HepG2 (cell line): ENCODE results near the gene TRIO. TPM values are rescaled to one million over a fixed set of nuclear protein-coding genes. Genes with fewer than 3 reads are reported as not detected.
A peak's percentile ranks its signal among the peaks of the same experiment; 100 is the strongest.

Experiments used
- BCL6 ChIP-seq: IDR thresholded peaks from 2 replicates; pipeline ENCODE4 v1.6.1; 2016; ENCODE audit warnings: missing genetic modification reagents, missing compliant biosample characterization
- FOXJ3 ChIP-seq: sonication (generic); formaldehyde crosslinking; IDR thresholded peaks from 2 replicates; pipeline ENCODE4 v1.4.0; 2020; ENCODE audit warnings: missing genetic modification reagents, mild to moderate bottlenecking, borderline replicate concordance
- HDAC6 ChIP-seq: fragments of 200-600 bp; sonication (generic); IDR thresholded peaks from 2 replicates; pipeline ENCODE4 v1.7.0; 2017; ENCODE audit warnings: mild to moderate bottlenecking, antibody characterized with exemption, low read length, low read depth
- KDM3A ChIP-seq: IDR thresholded peaks from 2 replicates; pipeline ENCODE4 v1.6.1; 2018; ENCODE audit warnings: low read depth, missing compliant biosample characterization
- MLLT10 ChIP-seq: sonication (generic); formaldehyde crosslinking; IDR thresholded peaks from 2 replicates; pipeline ENCODE4 v1.4.0; 2020; ENCODE audit warnings: missing genetic modification reagents
- NCOR1 ChIP-seq: fragments of 200-600 bp; sonication (generic); IDR thresholded peaks from 2 replicates; pipeline ENCODE4 v1.7.0; 2017; ENCODE audit warnings: antibody characterized with exemption, low read length, borderline replicate concordance
- NFIC ChIP-seq: IDR thresholded peaks from 2 replicates; pipeline ENCODE4 v1.6.1; 2012; ENCODE audit warnings: mild to moderate bottlenecking, low read length, inconsistent platforms
- STAG1 ChIP-seq: sonication (generic); formaldehyde crosslinking; IDR thresholded peaks from 2 replicates; pipeline ENCODE4 v1.4.0; 2020; ENCODE audit warnings: missing genetic modification reagents
- TAF1 ChIP-seq: sonication (generic); formaldehyde crosslinking; IDR thresholded peaks from 2 replicates; pipeline ENCODE4 v1.4.0; 2020; ENCODE audit warnings: missing genetic modification reagents
- TBL1XR1 ChIP-seq: fragments of 150-350 bp; IDR thresholded peaks from 2 replicates; pipeline ENCODE4 v1.6.1; 2014; ENCODE audit warnings: borderline replicate concordance, low read length; ENCODE audit not compliant: partially characterized antibody
- TSC22D2 ChIP-seq: sonication (generic); formaldehyde crosslinking; IDR thresholded peaks from 2 replicates; pipeline ENCODE4 v1.5.1; 2020; ENCODE audit warnings: missing genetic modification reagents, mild to moderate bottlenecking, borderline replicate concordance
- YEATS4 ChIP-seq: sonication (generic); formaldehyde crosslinking; IDR thresholded peaks from 2 replicates; pipeline ENCODE4 v1.4.0; 2020; ENCODE audit warnings: missing genetic modification reagents, borderline replicate concordance
- ZFP1 ChIP-seq: IDR thresholded peaks from 2 replicates; pipeline ENCODE4 v1.6.1; 2016
- ZNF124 ChIP-seq: sonication (generic); formaldehyde crosslinking; IDR thresholded peaks from 2 replicates; pipeline ENCODE4 v1.4.0; 2020; ENCODE audit warnings: missing genetic modification reagents
- ZNF749 ChIP-seq: sonication (generic); formaldehyde crosslinking; IDR thresholded peaks from 2 replicates; pipeline ENCODE4 v1.8.0; 2022; ENCODE audit warnings: mild to moderate bottlenecking, missing genetic modification reagents, moderate library complexity, borderline replicate concordance
- polyA plus RNA-seq, 8 experiments: library from polyadenylated mRNA; depleted of rRNA in 3 of 8; stranded (reverse) in 7 of 8; unstranded in 1 of 8; fragments of >200 nt; fragmentation: Illumina TruSeq in 4 of 8; extraction: Trizol in 4 of 8; gene quantifications; 2 replicates each; pipeline versions ENCODE4 v1.2.1 to v1.2.3, GENCODE V29; 2011 to 2016; ENCODE audit warnings: low read depth in 4 of 8, missing spikeins in 1 of 8, mixed read lengths in 1 of 8; ENCODE audit not compliant: insufficient read depth in 1 of 8
- total RNA-seq, 5 experiments: library from RNA; depleted of rRNA; stranded (reverse); fragments of >200 nt; fragmentation: Illumina TruSeq; extraction: Trizol; gene quantifications; 2 replicates each; pipeline ENCODE4 v1.2.3, GENCODE V29; 2016; ENCODE audit warnings: low read depth in 1 of 5
- TF ChIP-seq, protein P1 (sequence below): sonication (generic); formaldehyde crosslinking; IDR thresholded peaks from 2 replicates; pipeline ENCODE4 v1.4.0; 2020; ENCODE audit warnings: missing genetic modification reagents, borderline replicate concordance
- TF ChIP-seq, protein P2 (sequence below): sonication (generic); formaldehyde crosslinking; IDR thresholded peaks from 2 replicates; pipeline ENCODE4 v1.4.0; 2020; ENCODE audit warnings: missing genetic modification reagents
- TF ChIP-seq, protein P3 (sequence below): sonication (generic); formaldehyde crosslinking; IDR thresholded peaks from 2 replicates; pipeline ENCODE4 v1.4.0; 2020; ENCODE audit warnings: mild to moderate bottlenecking, missing genetic modification reagents
- TF ChIP-seq, protein P4 (sequence below): sonication (generic); formaldehyde crosslinking; IDR thresholded peaks from 2 replicates; pipeline ENCODE4 v1.4.0; 2020; ENCODE audit warnings: missing genetic modification reagents, mild to moderate bottlenecking, borderline replicate concordance

TRIO gene
- total and polyA plus RNA-seq, 2 of the 13 experiments (the other 11 are each of a cell fraction or from before 2014, with no cell fraction given), result 45.2 to 45.9 TPM

DNA sequence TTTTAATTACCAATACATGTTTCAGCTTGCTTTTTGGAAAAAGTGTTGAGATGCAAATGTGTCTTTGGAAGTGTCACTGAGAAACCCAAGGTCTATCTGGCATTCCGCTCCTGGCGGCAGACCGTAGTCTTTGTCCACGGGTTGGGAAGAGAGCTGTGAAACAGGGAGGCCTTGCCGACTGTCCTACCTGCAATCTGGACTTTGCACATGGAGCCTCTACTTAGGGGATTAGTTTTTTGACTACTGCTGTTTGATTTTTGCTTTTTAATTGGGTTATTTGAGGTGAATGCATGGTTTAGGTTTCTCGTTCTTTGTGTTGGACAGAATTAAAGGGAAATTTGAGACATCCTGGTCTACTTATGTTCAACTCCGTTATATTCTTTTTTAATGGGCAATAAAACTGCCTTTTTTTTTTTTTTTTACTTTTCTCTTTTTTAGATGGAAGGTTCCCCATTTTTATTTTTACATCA lies 25.7 kb downstream of the TRIO start (continued):
- TF ChIP-seq, protein P1, sequence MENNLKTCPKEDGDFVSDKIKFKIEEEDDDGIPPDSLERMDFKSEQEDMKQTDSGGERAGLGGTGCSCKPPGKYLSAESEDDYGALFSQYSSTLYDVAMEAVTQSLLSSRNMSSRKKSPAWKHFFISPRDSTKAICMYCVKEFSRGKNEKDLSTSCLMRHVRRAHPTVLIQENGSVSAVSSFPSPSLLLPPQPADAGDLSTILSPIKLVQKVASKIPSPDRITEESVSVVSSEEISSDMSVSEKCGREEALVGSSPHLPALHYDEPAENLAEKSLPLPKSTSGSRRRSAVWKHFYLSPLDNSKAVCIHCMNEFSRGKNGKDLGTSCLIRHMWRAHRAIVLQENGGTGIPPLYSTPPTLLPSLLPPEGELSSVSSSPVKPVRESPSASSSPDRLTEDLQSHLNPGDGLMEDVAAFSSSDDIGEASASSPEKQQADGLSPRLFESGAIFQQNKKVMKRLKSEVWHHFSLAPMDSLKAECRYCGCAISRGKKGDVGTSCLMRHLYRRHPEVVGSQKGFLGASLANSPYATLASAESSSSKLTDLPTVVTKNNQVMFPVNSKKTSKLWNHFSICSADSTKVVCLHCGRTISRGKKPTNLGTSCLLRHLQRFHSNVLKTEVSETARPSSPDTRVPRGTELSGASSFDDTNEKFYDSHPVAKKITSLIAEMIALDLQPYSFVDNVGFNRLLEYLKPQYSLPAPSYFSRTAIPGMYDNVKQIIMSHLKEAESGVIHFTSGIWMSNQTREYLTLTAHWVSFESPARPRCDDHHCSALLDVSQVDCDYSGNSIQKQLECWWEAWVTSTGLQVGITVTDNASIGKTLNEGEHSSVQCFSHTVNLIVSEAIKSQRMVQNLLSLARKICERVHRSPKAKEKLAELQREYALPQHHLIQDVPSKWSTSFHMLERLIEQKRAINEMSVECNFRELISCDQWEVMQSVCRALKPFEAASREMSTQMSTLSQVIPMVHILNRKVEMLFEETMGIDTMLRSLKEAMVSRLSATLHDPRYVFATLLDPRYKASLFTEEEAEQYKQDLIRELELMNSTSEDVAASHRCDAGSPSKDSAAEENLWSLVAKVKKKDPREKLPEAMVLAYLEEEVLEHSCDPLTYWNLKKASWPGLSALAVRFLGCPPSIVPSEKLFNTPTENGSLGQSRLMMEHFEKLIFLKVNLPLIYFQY (CRISPR knock-in tag), result peak; percentile 26; the same call in 1 of the 2 replicates
- TF ChIP-seq, protein P2, sequence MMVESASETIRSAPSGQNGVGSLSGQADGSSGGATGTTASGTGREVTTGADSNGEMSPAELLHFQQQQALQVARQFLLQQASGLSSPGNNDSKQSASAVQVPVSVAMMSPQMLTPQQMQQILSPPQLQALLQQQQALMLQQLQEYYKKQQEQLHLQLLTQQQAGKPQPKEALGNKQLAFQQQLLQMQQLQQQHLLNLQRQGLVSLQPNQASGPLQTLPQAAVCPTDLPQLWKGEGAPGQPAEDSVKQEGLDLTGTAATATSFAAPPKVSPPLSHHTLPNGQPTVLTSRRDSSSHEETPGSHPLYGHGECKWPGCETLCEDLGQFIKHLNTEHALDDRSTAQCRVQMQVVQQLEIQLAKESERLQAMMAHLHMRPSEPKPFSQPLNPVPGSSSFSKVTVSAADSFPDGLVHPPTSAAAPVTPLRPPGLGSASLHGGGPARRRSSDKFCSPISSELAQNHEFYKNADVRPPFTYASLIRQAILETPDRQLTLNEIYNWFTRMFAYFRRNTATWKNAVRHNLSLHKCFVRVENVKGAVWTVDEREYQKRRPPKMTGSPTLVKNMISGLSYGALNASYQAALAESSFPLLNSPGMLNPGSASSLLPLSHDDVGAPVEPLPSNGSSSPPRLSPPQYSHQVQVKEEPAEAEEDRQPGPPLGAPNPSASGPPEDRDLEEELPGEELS, result peak; percentile 39
- no peak for TF ChIP-seq NFIC
- TF ChIP-seq, protein P3, sequence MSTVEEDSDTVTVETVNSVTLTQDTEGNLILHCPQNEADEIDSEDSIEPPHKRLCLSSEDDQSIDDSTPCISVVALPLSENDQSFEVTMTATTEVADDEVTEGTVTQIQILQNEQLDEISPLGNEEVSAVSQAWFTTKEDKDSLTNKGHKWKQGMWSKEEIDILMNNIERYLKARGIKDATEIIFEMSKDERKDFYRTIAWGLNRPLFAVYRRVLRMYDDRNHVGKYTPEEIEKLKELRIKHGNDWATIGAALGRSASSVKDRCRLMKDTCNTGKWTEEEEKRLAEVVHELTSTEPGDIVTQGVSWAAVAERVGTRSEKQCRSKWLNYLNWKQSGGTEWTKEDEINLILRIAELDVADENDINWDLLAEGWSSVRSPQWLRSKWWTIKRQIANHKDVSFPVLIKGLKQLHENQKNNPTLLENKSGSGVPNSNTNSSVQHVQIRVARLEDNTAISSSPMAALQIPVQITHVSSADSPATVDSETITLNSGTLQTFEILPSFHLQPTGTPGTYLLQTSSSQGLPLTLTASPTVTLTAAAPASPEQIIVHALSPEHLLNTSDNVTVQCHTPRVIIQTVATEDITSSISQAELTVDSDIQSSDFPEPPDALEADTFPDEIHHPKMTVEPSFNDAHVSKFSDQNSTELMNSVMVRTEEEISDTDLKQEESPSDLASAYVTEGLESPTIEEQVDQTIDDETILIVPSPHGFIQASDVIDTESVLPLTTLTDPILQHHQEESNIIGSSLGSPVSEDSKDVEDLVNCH (CRISPR knock-in tag), result no peak
- TF ChIP-seq ZNF749 (CRISPR knock-in tag), result no peak
- TF ChIP-seq ZNF124, result 0 out of 2 replicates have a peak, but pooled peaks have one; percentile 22
- TF ChIP-seq TBL1XR1, result no peak
- TF ChIP-seq YEATS4 (CRISPR knock-in tag), result peak; percentile 28; the same call in 1 of the 2 replicates
- TF ChIP-seq FOXJ3, result peak; percentile 67; the same call in 1 of the 2 replicates
- 0 out of 2 replicates have a peak, but pooled peaks have one; percentile 47 for TF ChIP-seq KDM3A (CRISPR knock-in tag)
- TF ChIP-seq, protein P4, sequence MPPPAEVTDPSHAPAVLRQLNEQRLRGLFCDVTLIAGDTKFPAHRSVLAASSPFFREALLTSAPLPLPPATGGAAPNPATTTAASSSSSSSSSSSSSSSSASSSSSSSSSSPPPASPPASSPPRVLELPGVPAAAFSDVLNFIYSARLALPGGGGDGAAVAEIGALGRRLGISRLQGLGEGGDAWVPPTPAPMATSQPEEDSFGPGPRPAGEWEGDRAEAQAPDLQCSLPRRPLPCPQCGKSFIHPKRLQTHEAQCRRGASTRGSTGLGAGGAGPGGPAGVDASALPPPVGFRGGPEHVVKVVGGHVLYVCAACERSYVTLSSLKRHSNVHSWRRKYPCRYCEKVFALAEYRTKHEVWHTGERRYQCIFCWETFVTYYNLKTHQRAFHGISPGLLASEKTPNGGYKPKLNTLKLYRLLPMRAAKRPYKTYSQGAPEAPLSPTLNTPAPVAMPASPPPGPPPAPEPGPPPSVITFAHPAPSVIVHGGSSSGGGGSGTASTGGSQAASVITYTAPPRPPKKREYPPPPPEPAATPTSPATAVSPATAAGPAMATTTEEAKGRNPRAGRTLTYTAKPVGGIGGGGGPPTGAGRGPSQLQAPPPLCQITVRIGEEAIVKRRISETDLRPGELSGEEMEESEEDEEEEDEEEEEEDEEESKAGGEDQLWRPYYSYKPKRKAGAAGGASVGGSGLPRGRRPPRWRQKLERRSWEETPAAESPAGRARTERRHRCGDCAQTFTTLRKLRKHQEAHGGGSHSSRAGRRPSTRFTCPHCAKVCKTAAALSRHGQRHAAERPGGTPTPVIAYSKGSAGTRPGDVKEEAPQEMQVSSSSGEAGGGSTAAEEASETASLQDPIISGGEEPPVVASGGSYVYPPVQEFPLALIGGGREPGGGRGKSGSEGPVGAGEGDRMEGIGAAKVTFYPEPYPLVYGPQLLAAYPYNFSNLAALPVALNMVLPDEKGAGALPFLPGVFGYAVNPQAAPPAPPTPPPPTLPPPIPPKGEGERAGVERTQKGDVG (CRISPR knock-in tag), result no peak
- TF ChIP-seq NCOR1, result peak; percentile 52; the same call in 1 of the 2 replicates
- TF ChIP-seq BCL6, result peak; percentile 27
- no peak for TF ChIP-seq HDAC6
- TF ChIP-seq TAF1 (CRISPR knock-in tag), result no peak
- TF ChIP-seq TSC22D2 (CRISPR knock-in tag), result no peak
- TF ChIP-seq ZFP1 (CRISPR knock-in tag), result peak; percentile 55; the same call in 1 of the 2 replicates
- no peak for TF ChIP-seq MLLT10 (CRISPR knock-in tag)
- TF ChIP-seq STAG1, result 0 out of 2 replicates have a peak, but pooled peaks have one; percentile 13
